Measurements from ENCODE around the gene BCAS1.

The BCAS1 gene

GRCh38 chr20:54048891-54049545 lies 21.4 kb downstream of the BCAS1 start:
- no peak for DNase-seq (ENCODE audit: low read depth in 2 of 2)

- DNase-seq (ENCODE audit: low read depth in 2 of 2): no peak
These were observed 21.9 kb downstream of the BCAS1 start for GRCh38 chr20:54048481-54048880.

GRCh38 chr20:54047720-54048119 lies 22.7 kb downstream of the BCAS1 start:
- DNase-seq (ENCODE audit: low read depth in 2 of 2): no peak

- no peak for DNase-seq (ENCODE audit: low read depth in 2 of 2)
These were observed 23.3 kb downstream of the BCAS1 start for GRCh38 chr20:54047048-54047447.

- no peak for DNase-seq (ENCODE audit: low read depth in 2 of 2)
These were observed 26.2 kb downstream of the BCAS1 start for GRCh38 chr20:54044156-54044555.

GRCh38 chr20:54043076-54043967 lies 27.1 kb downstream of the BCAS1 start:
- no peak for DNase-seq (ENCODE audit: low read depth in 2 of 2)

- DNase-seq (ENCODE audit: low read depth in 2 of 2): no peak
These were observed 28.4 kb downstream of the BCAS1 start for GRCh38 chr20:54042021-54042420.

- DNase-seq (ENCODE audit: low read depth in 2 of 2): no peak
These were observed 29.1 kb downstream of the BCAS1 start for GRCh38 chr20:54041336-54041735.

- DNase-seq (ENCODE audit: low read depth in 2 of 2): no peak
These were observed 29.9 kb downstream of the BCAS1 start for GRCh38 chr20:54040531-54040930.

GRCh38 chr20:54038961-54039360 lies 31.4 kb downstream of the BCAS1 start:
- DNase-seq (ENCODE audit: low read depth in 2 of 2): no peak

- no peak for DNase-seq (ENCODE audit: low read depth in 2 of 2)
These were observed 32.9 kb downstream of the BCAS1 start for GRCh38 chr20:54037525-54037924.

GRCh38 chr20:54029643-54030042 lies 40.8 kb downstream of the BCAS1 start:
- DNase-seq (ENCODE audit: low read depth in 2 of 2): no peak

- no peak for DNase-seq (ENCODE audit: low read depth in 2 of 2)
These were observed 41.2 kb downstream of the BCAS1 start for GRCh38 chr20:54029176-54029575.

- DNase-seq (ENCODE audit: low read depth in 2 of 2): no peak
These were observed 42.0 kb downstream of the BCAS1 start for GRCh38 chr20:54028276-54029011.

GRCh38 chr20:54027704-54028103 lies 42.7 kb downstream of the BCAS1 start:
- no peak for DNase-seq (ENCODE audit: low read depth in 2 of 2)

GRCh38 chr20:54026295-54027064 lies 43.9 kb downstream of the BCAS1 start:
- no peak for DNase-seq (ENCODE audit: low read depth in 2 of 2)

- DNase-seq (ENCODE audit: low read depth in 2 of 2): no peak
These were observed 45.1 kb downstream of the BCAS1 start for GRCh38 chr20:54025251-54025771.

- DNase-seq (ENCODE audit: low read depth in 2 of 2): no peak
These were observed 47.0 kb downstream of the BCAS1 start for GRCh38 chr20:54023406-54023805.

- DNase-seq (ENCODE audit: low read depth in 2 of 2): no peak
These were observed 48.8 kb downstream of the BCAS1 start for GRCh38 chr20:54021446-54022235.

- no peak for DNase-seq (ENCODE audit: low read depth in 2 of 2)
These were observed 49.5 kb downstream of the BCAS1 start for GRCh38 chr20:54020868-54021267.

GRCh38 chr20:54020348-54020747 lies 50.0 kb downstream of the BCAS1 start:
- DNase-seq (ENCODE audit: low read depth in 2 of 2): no peak
